Measurements from ENCODE around the gene MYRF. TPM values are rescaled to one million over a fixed set of nuclear protein-coding genes. Genes with fewer than 3 reads are reported as not detected.

The MYRF gene
- total and polyA plus RNA-seq, 2 of the 13 experiments (the other 11 are each of a cell fraction or from before 2014, with no cell fraction given) = 10.2 to 25.9 TPM

DNA sequence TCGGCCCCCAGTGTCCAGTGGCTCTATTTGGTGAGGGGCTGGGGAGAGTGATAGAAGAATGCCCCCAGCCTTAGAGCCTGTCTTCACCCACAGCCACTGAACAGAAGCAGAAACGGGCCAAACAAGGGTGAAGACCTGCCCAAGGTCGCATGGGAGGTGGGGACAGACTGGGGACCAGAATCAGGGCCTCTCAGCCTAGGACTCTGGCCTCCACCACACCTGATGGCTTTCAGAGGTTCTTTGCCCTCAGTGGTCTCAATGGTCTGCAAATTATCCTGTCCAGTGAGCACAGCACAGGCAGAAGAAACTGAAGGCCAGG is 4.5 kb upstream of the MYRF start (continued):
- peak; percentile 31; the same call in 1 of the 2 replicates for TF ChIP-seq PHF21A (CRISPR knock-in tag; IDR thresholded peaks at IDR 0.05)
- 0 out of 3 replicates have a peak, but pooled peaks have one; percentile 8 for TF ChIP-seq MXI1 (IDR thresholded peaks at IDR 0.05; ENCODE audit: borderline replicate concordance, low read depth, low read length)
- 0 out of 2 replicates have a peak, but pooled peaks have one; percentile 14 for TF ChIP-seq ZNF296 (CRISPR knock-in tag; conservative IDR thresholded peaks at IDR 0.05)
- TF ChIP-seq ZNF335 (CRISPR knock-in tag; IDR thresholded peaks at IDR 0.05) = no peak
- TF ChIP-seq, protein P1, sequence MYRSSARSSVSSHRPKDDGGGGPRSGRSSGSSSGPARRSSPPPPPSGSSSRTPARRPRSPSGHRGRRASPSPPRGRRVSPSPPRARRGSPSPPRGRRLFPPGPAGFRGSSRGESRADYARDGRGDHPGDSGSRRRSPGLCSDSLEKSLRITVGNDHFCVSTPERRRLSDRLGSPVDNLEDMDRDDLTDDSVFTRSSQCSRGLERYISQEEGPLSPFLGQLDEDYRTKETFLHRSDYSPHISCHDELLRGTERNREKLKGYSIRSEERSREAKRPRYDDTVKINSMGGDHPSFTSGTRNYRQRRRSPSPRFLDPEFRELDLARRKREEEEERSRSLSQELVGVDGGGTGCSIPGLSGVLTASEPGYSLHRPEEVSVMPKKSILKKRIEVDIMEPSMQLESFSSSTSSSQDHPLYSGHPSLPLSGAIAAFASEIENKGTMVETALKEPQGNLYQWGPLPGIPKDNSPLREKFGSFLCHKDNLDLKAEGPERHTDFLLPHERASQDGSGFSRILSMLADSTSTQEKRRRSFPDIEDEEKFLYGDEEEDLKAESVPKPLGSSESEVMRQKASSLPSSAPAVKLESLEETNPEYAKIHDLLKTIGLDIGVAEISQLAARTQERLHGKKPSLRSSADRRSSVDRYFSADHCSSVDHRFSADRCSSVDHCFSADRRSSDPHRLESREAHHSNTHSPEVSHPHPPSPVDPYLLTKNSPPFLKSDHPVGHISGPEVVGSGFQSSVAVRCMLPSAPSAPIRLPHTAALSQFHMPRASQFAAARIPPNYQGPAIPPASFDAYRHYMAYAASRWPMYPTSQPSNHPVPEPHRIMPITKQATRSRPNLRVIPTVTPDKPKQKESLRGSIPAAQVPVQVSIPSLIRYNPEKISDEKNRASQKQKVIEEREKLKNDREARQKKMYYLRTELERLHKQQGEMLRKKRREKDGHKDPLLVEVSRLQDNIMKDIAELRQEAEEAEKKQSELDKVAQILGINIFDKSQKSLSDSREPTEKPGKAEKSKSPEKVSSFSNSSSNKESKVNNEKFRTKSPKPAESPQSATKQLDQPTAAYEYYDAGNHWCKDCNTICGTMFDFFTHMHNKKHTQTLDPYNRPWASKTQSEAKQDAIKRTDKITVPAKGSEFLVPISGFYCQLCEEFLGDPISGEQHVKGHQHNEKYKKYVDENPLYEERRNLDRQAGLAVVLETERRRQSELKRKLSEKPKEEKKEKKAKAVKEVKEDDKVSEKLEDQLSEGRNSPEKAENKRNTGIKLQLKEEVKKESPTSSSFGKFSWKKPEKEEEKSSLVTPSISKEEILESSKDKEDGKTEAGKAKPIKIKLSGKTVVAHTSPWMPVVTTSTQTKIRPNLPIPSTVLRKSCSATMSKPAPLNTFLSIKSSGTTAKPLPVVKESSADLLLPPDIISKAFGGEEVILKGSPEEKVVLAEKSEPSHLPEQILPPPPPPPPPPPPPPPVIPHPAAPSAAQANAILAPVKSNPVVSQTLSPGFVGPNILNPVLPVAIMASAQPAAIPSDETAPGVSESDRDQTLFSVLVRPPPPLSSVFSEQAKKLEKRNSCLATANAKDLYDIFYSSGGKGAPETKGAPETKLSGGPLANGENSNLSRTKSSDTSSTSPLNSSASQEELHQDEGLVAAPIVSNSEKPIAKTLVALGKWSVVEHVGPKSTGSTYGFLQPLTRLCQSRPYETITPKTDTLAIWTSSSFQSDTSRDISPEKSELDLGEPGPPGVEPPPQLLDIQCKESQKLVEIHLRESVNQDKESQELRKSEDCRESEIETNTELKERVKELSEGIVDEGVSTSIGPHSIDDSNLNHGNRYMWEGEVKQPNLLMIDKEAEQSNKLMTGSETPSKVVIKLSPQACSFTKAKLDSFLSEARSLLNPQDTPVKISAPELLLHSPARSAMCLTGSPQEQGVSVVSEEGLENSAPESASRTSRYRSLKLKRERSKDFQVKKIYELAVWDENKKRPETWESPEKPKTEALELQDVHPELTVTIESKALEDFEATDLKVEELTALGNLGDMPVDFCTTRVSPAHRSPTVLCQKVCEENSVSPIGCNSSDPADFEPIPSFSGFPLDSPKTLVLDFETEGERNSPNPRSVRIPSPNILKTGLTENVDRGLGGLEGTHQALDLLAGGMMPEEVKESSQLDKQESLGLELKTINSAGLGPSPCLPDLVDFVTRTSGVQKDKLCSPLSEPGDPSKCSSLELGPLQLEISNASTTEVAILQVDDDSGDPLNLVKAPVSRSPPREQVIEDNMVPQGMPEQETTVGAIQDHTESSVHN (CRISPR knock-in tag; IDR thresholded peaks at IDR 0.05) = 0 out of 2 replicates have a peak, but pooled peaks have one; percentile 20
- TF ChIP-seq, protein P2, sequence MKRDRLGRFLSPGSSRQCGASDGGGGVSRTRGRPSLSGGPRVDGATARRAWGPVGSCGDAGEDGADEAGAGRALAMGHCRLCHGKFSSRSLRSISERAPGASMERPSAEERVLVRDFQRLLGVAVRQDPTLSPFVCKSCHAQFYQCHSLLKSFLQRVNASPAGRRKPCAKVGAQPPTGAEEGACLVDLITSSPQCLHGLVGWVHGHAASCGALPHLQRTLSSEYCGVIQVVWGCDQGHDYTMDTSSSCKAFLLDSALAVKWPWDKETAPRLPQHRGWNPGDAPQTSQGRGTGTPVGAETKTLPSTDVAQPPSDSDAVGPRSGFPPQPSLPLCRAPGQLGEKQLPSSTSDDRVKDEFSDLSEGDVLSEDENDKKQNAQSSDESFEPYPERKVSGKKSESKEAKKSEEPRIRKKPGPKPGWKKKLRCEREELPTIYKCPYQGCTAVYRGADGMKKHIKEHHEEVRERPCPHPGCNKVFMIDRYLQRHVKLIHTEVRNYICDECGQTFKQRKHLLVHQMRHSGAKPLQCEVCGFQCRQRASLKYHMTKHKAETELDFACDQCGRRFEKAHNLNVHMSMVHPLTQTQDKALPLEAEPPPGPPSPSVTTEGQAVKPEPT (CRISPR knock-in tag; IDR thresholded peaks at IDR 0.05; ENCODE audit: low read depth) = 0 out of 2 replicates have a peak, but pooled peaks have one; percentile 5
- TF ChIP-seq NR2F2 (IDR thresholded peaks at IDR 0.05; ENCODE audit: borderline replicate concordance, low read depth) = 0 out of 2 replicates have a peak, but pooled peaks have one; percentile 2
- no peak for TF ChIP-seq MED13 (CRISPR knock-in tag; IDR thresholded peaks at IDR 0.05)
- TF ChIP-seq ZNF614 (CRISPR knock-in tag; IDR thresholded peaks at IDR 0.05; ENCODE audit: borderline replicate concordance) = 0 out of 2 replicates have a peak, but pooled peaks have one; percentile 5
- TF ChIP-seq REPIN1 (CRISPR knock-in tag; IDR thresholded peaks at IDR 0.05; ENCODE audit: borderline replicate concordance, low read depth) = peak; percentile 24; the same call in 1 of the 2 replicates
- TF ChIP-seq, protein P3, sequence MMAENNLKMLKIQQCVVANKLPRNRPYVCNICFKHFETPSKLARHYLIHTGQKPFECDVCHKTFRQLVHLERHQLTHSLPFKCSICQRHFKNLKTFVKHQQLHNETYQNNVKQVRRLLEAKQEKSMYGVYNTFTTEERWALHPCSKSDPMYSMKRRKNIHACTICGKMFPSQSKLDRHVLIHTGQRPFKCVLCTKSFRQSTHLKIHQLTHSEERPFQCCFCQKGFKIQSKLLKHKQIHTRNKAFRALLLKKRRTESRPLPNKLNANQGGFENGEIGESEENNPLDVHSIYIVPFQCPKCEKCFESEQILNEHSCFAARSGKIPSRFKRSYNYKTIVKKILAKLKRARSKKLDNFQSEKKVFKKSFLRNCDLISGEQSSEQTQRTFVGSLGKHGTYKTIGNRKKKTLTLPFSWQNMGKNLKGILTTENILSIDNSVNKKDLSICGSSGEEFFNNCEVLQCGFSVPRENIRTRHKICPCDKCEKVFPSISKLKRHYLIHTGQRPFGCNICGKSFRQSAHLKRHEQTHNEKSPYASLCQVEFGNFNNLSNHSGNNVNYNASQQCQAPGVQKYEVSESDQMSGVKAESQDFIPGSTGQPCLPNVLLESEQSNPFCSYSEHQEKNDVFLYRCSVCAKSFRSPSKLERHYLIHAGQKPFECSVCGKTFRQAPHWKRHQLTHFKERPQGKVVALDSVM (CRISPR knock-in tag; IDR thresholded peaks at IDR 0.05) = peak; percentile 10; the same call in 1 of the 2 replicates
- no peak for TF ChIP-seq ELF3 (CRISPR knock-in tag; IDR thresholded peaks at IDR 0.05)
- peak; percentile 9; the same call in 1 of the 2 replicates for TF ChIP-seq PHF8 (CRISPR knock-in tag; IDR thresholded peaks at IDR 0.05)
- 0 out of 2 replicates have a peak, but pooled peaks have one; percentile 22 for TF ChIP-seq ZNF567 (CRISPR knock-in tag; IDR thresholded peaks at IDR 0.05; ENCODE audit: borderline replicate concordance)

All from HepG2 (cell line).